ENCODE results near the gene WDR45B.
A peak's percentile ranks its signal among the peaks of the same experiment; 100 is the strongest.
"Not testable (repeated sequence)": the region's sequence is repeated elsewhere in the genome, so short reads cannot be mapped to it uniquely, and the experiment has no call there.

The WDR45B gene

DNA sequence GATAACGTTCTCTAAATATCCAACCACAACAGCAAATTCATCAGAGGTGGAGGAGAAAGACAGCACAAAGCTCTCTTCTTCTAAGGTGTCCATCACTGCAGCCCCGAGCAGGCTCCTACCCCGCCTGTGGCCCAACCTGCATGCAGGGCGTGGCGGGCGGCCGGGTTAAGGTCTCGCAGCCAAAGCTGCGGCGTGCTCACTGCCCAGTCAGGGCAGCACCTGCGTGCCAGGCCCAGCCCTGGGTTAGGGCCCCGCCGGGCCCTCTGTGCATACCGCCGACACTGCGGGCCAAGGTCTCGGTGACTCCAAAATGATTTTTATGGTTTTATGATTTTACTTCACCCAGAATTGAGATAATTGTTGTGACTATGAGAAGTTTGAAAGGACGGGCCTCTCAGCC lies 70.9 kb downstream of the WDR45B start:
- H3K4me3 ChIP-seq (ENCODE audit: control insufficient read depth, low read depth, low read length) = no peak overlapping the region
- TF ChIP-seq CTCF (conservative IDR thresholded peaks at IDR 0.05; ENCODE audit: control insufficient read depth, insufficient read depth, low read depth, low read length) = no peak
- no peak for DNase-seq (ENCODE audit: low read depth)

- not testable (repeated sequence) for H3K4me3 ChIP-seq (ENCODE audit: control insufficient read depth, low read depth, low read length); DNase-seq (ENCODE audit: low read depth)
Measured at GRCh38 chr17:82575581-82576221, 72.5 kb downstream of the WDR45B start.

DNA sequence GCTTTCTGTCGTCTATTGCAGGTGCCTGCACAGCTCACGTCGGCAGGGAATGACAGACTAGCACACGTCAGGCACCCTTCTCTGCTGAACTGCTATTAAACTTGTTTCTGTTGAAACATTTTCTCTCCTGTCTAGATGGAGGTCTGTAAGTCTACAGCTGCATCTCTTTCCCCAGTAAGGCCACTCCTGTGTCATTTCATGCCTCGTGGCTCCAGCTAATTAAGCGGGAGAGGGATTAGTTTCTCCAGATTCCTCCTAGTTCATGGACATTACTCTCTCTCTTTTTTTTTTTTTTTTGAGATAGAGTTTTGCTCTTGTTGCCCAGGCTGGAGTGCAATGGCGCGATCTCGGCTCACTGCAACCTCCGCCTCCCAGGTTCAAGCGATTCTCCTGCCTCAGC lies 74.2 kb downstream of the WDR45B start:
- DNase-seq (ENCODE audit: low read depth) = no peak
- no peak overlapping the region for H3K4me3 ChIP-seq (ENCODE audit: control insufficient read depth, low read depth, low read length)
- TF ChIP-seq CTCF (conservative IDR thresholded peaks at IDR 0.05; ENCODE audit: control insufficient read depth, insufficient read depth, low read depth, low read length) = no peak

DNA sequence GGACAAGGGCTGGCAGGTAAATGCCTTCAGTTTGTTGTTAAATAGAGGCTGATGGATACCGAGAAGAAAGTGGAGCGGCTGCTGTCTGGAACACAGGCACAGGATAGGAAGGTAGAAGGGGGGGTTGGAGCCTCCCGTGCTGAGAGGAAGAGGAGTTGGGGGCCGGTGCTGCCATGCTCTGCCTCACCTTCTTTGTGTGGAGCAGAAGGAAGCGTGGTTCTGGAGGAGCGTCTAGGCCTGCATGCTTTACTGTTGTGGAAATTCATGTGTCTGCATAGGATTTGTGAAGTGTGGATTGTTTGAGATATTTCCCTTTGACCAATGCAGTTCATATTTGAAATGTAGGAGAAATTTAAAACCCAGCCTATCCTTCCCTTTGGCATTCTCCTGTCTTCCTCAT lies 76.4 kb downstream of the WDR45B start:
- no peak for TF ChIP-seq CTCF (conservative IDR thresholded peaks at IDR 0.05; ENCODE audit: control insufficient read depth, insufficient read depth, low read depth, low read length)
- DNase-seq (ENCODE audit: low read depth) = no peak
- H3K4me3 ChIP-seq (ENCODE audit: control insufficient read depth, low read depth, low read length) = no peak overlapping the region

DNA sequence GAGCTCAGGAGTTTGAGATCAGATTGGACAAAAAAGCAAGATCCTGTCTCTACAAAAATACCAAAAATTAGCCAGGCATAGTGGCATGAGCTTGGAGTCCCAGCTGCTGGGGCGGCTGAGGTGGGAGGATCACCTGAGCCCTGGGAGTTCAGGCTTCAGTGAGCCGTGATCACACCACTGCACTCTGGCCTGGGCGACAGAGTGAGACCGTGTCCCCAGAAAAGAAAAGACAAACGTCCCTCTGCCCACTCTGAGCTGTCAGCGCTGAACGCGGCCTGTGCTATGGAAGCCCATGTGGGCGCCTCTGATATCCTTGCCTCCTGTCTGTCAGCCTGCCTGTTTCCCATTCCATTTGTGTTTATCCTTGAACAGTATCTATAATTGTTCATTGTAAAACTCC lies 78.0 kb downstream of the WDR45B start:
- DNase-seq (ENCODE audit: low read depth) = no peak
- H3K4me3 ChIP-seq (ENCODE audit: control insufficient read depth, low read depth, low read length) = no peak overlapping the region
- TF ChIP-seq CTCF (conservative IDR thresholded peaks at IDR 0.05; ENCODE audit: control insufficient read depth, insufficient read depth, low read depth, low read length) = no peak

DNA sequence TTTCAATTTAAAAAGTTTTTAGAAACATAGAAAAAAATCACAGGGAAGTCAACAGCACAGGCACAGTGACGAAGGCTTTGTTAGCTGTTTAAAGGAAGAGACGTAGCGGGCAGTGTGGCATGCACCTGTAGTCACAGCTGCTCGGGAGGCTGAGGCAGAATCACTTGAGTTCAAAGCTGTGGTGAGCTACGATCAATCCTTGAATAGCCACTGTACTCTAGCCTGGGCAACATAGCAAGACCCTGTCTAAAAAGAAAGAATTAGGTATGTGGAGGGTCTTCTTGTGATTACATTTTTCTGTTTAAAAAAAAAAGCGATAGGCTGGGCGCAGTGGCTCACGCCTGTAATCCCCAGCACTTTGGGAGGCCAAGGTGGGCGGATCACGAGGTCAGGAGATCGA lies 78.6 kb downstream of the WDR45B start:
- TF ChIP-seq CTCF (conservative IDR thresholded peaks at IDR 0.05; ENCODE audit: control insufficient read depth, insufficient read depth, low read depth, low read length) = no peak
- no peak for DNase-seq (ENCODE audit: low read depth)
- no peak overlapping the region for H3K4me3 ChIP-seq (ENCODE audit: control insufficient read depth, low read depth, low read length)

GRCh38 chr17:82568997-82569393 lies 79.2 kb downstream of the WDR45B start:
- TF ChIP-seq CTCF (conservative IDR thresholded peaks at IDR 0.05; ENCODE audit: control insufficient read depth, insufficient read depth, low read depth, low read length) = no peak
- no peak overlapping the region for H3K4me3 ChIP-seq (ENCODE audit: control insufficient read depth, low read depth, low read length)
- DNase-seq (ENCODE audit: low read depth) = peak; percentile 53

All from fibroblast of mammary gland (primary cell).